T-cell (primary cell): ENCODE results near the gene SLC23A2. TPM values are rescaled to one million over a fixed set of nuclear protein-coding genes. Genes with fewer than 3 reads are reported as not detected.

Experiments used
- ATAC-seq, 4 experiments: fragments of 200-7000 bp in 3 of 4; fragments of 150-1000 bp in 1 of 4; cut with Tn5 transposase; replicated peaks in 1 of 4; 1 replicate in 3 of 4; 2 replicates in 1 of 4; pipeline ENCODE4 v1.10.0; 2021; ENCODE audit warnings: moderate library complexity in 3 of 4, mild to moderate bottlenecking in 2 of 4, moderate number of reproducible peaks in 1 of 4
- CTCF ChIA-PET, 2 donors: fragments of 300-600 bp; sonication (Branson Sonifier 250); formaldehyde crosslinking; loops; one replicate each; lab custom pipeline; 2022; ENCODE audit warnings: antibody characterized with exemption in 2 of 2; lab: Charles Lee
- POLR2A ChIA-PET, 2 donors: fragments of 300-600 bp; sonication (Branson Sonifier 250); formaldehyde crosslinking; loops; one replicate each; lab custom pipeline; 2022; ENCODE audit warnings: antibody characterized with exemption in 2 of 2; lab: Charles Lee
- DNase-seq, 35 experiments: peaks; one replicate each; pipeline versions ENCODE4 v3.0.0 to v3.0.0-alpha.2; 2013 to 2023
- H3K27ac ChIP-seq: one replicate; pipeline ENCODE4 v1.5.1; 2013; ENCODE audit warnings: low read length
- H3K27me3 ChIP-seq, 2 experiments: replicated peaks in 1 of 2; 1 replicate in 1 of 2; 2 replicates in 1 of 2; pipeline versions ENCODE4 v1.6.1 to v1.7.0; 2013; ENCODE audit warnings: low read length in 1 of 2, mixed read lengths in 1 of 2; ENCODE audit not compliant: control insufficient read depth in 2 of 2, insufficient read depth in 2 of 2; ENCODE audit errors: extremely low read depth in 1 of 2
- H3K36me3 ChIP-seq, 2 donors: 1 replicate in 1 of 2; 2 replicates in 1 of 2; pipeline versions ENCODE4 v1.6.1 to v1.7.0; 2013; ENCODE audit warnings: low read length in 1 of 2; ENCODE audit not compliant: control insufficient read depth in 2 of 2, insufficient read depth in 1 of 2; ENCODE audit errors: extremely low read depth in 1 of 2
- H3K4me1 ChIP-seq, 2 experiments: 1 replicate in 1 of 2; 2 replicates in 1 of 2; pipeline versions ENCODE4 v1.6.1 to v1.7.0; 2013; ENCODE audit warnings: low read length in 2 of 2, mixed read lengths in 1 of 2; ENCODE audit not compliant: insufficient read depth in 2 of 2, control insufficient read depth in 1 of 2; ENCODE audit errors: extremely low read depth in 1 of 2
- H3K4me3 ChIP-seq, 2 donors: 1 replicate in 1 of 2; 2 replicates in 1 of 2; pipeline versions ENCODE4 v1.5.1 to v1.7.0; 2013; ENCODE audit warnings: mild to moderate bottlenecking in 2 of 2, low read length in 1 of 2, moderate library complexity in 1 of 2; ENCODE audit not compliant: control insufficient read depth in 1 of 2; ENCODE audit errors: extremely low read depth in 1 of 2
- H3K9me3 ChIP-seq: 2 replicates; pipeline ENCODE4 v1.7.0; 2013
- H3K27ac Mint-ChIP-seq, 2 donors: one replicate each; pipeline ENCODE4 v1.8.0; 2020 to 2021; ENCODE audit warnings: mild to moderate bottlenecking in 2 of 2, mixed read lengths in 2 of 2
- H3K27me3 Mint-ChIP-seq, 2 donors: one replicate each; pipeline ENCODE4 v1.8.0; 2021 to 2022; ENCODE audit warnings: mixed read lengths in 2 of 2
- H3K36me3 Mint-ChIP-seq: one replicate; pipeline ENCODE4 v1.8.0; 2021; ENCODE audit warnings: mixed read lengths
- H3K4me1 Mint-ChIP-seq, 3 donors: one replicate each; pipeline ENCODE4 v1.8.0; 2020 to 2022; ENCODE audit warnings: mixed read lengths in 3 of 3, mild to moderate bottlenecking in 1 of 3
- H3K4me3 Mint-ChIP-seq, 3 donors: one replicate each; pipeline ENCODE4 v1.8.0; 2020 to 2022; ENCODE audit warnings: mild to moderate bottlenecking in 3 of 3, mixed read lengths in 3 of 3, moderate library complexity in 3 of 3
- H3K9me3 Mint-ChIP-seq, 3 donors: one replicate each; pipeline ENCODE4 v1.8.0; 2020 to 2022; ENCODE audit warnings: mixed read lengths in 3 of 3
- WGBS: methylation state at CpG from one replicate; pipeline ENCODE4 v1.1.5; 2013; ENCODE audit warnings: missing lambda C conversion rate; ENCODE audit not compliant: insufficient coverage; 5-methylcytosine and 5-hydroxymethylcytosine counted together
- total RNA-seq, 35 experiments: library from RNA in 6 of 35; stranded (reverse) in 6 of 35; fragments of 120-200 nt in 1 of 35; gene quantifications; one replicate each; pipeline versions ENCODE4 v1.2.1 to v1.2.4 and lab custom pipeline; 2013 to 2026

SLC23A2 gene
- 10 to 100 TPM; 17.7 to 22.9 (median 20.9) TPM for total RNA-seq
- 12.9 TPM for total RNA-seq (2013)
- 40.1 to 80.3 (median 51.8) reads per million in 29 experiments for total RNA-seq (lab: John Stamatoyannopoulos, UW)

DNA sequence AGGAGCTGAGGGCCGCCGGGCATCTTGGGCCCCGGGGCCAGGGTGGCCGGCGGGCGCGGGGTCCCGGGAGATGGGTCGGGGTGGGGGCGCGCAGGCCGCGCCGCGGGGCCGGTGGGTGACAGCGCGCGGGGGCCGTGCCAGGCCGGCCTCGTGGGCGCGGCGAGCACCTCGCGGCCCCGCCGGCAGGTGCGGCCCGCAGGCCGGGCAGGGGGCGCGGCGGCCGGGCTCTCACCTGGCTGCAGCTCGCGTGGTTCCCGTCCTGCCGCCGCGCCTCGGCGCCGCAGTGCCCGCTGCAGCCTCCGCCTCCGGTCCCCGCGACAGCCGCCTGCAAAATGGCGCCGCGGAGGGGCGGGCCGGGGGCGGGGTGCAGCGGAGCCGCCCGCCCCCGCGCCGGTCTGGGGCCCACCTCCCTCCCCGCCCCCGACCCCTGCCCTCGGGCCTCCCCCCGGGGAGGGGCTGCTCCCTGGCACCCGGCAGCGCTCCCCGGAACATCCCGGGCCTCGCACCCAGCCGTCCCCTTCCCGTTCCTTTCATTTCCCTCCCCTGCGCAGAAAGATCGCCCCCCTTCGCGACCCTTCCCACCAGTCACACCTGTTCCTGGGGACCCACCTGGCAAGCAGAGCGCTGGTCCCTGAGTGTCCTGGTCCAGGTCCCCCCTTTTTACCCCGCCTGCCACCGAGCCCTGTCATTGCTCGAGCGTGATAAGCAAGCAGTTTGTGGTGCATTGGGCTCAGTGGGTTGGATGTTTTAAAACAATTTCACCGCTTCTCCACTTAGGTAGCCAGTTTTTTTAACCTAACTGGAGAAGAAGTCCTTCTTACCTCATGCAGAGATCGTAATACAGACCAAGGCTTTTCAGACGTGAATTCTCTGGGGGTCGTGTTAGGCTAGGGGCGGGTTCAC is at the start of gene SLC23A2:
TSS of gene SLC23A2 (minus strand) at position 337 of the 903 bp plus-strand sequence. CDS start 68,948 bp downstream, outside the sequence.
- Mint-ChIP-seq H3K27me3 (no peaks in the 10 kb centered on the region), H3K4me1 (peaks cover 36 to 47% (median 39%) of the 10 kb centered on the region in 3 donors), H3K9me3 (no peaks in the 10 kb centered on the region), H3K36me3 (no peaks in the 10 kb centered on the region), H3K4me3 (peak within 1 kb of the TSS; percentile 93 to 96 (median 94)), H3K27ac (peak within 1 kb of the TSS; percentile 83 to 84)
- H3K36me3 ChIP-seq, result no peaks in the 10 kb centered on the region
- 2% methylated on average over 79 of the region's 88 CpGs for WGBS
- ATAC-seq (peak; percentile 88 to 93 (median 92)), DNase-seq (peak; percentile 14 to 79 (median 52))
- H3K4me3 ChIP-seq, result peak within 1 kb of the TSS; percentile 65 to 88
- CTCF ChIA-PET, result no interaction called here
- no peaks in the 10 kb centered on the region for H3K9me3 ChIP-seq
- POLR2A ChIA-PET, result interaction anchor here in 1 of 2 donors (0.5 kb wide), 1 partner anchor 29 kb away, joined by 7 read pairs; no protein-coding TSS in a partner anchor
- peaks cover 8 to 27% of the 10 kb centered on the region in 2 experiments for H3K4me1 ChIP-seq
- H3K27me3 ChIP-seq, result no peaks in the 10 kb centered on the region
- peak within 1 kb of the TSS; percentile 25 for H3K27ac ChIP-seq

DNA sequence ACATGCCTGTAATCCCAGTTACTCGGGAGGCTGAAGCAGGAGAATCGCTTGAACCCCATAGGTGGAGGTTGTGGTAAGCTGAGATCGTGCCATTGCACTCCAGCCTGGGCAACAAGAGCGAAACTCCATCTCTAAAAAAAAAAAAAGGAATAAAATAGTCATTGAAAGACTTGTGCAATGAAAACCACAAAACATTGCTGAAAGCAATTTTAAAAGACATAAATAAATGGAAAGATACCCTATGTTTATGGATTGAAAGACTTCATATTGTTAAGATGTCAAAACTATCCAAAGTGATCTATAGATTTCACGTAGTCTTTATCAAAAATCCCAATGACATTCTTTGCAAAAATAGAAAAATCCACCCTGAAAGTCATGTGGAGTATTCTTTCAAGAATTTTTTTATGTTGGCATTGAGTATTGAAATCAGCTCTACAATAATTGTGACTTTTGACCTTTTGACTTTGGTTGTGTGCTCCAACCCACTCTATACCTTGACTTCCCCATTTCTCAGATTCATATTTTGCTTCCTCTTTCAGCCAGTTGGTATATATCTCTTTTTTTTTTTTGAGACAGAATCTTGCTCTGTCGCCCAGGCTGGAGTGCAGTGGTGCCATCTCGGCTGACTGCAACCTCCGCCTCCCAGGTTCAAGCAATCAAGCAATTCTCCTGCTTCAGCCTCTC is 45.5 kb upstream of the SLC23A2 start:
- ChIA-PET POLR2A (no interaction called here), CTCF (no interaction called here)
- Mint-ChIP-seq H3K4me1 (no peaks in the 10 kb centered on the region), H3K27me3 (peaks cover 0 to 4% of the 10 kb centered on the region in 2 donors), H3K9me3 (no peaks in the 10 kb centered on the region), H3K36me3 (no peaks in the 10 kb centered on the region), H3K4me3 (no peak overlapping the region), H3K27ac (no peak overlapping the region)
- DNase-seq, result no peak
- Histone ChIP-seq H3K9me3 (no peaks in the 10 kb centered on the region), H3K27me3 (peaks cover 0 to 12% of the 10 kb centered on the region in 2 experiments), H3K4me3 (no peak overlapping the region), H3K27ac (no peak overlapping the region), H3K36me3 (no peaks in the 10 kb centered on the region), H3K4me1 (no peaks in the 10 kb centered on the region)
- 65% methylated on average over 3 of the region's 8 CpGs for WGBS
- no peak for ATAC-seq

DNA sequence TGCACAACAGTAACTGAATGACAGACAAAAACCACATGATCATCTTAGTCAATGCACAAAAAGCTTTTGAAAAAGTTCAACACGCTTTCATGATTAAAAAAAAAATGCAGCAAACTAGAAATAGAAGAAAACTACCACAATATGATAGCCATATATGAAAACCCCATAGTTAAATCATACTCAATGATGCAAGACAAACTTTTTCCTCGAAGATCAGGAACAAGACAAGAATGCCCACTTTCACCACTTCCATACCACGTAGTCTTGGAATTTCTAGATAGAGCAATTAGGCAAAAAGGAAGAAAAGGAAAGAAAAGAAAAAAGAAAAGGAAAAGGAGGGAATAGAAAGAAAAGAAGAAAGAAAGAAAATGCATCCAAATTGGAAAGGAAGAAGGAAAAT is 44.6 kb upstream of the SLC23A2 start:
- Mint-ChIP-seq H3K4me3 (no peak overlapping the region), H3K27ac (no peak overlapping the region), H3K4me1 (no peaks in the 10 kb centered on the region), H3K27me3 (peaks cover 0 to 4% of the 10 kb centered on the region in 2 donors), H3K36me3 (no peaks in the 10 kb centered on the region), H3K9me3 (no peaks in the 10 kb centered on the region)
- H3K27ac ChIP-seq, result no peak overlapping the region
- ChIA-PET CTCF (no interaction called here), POLR2A (no interaction called here)
- H3K9me3 ChIP-seq, result no peaks in the 10 kb centered on the region
- H3K4me1 ChIP-seq, result no peaks in the 10 kb centered on the region
- ATAC-seq (no peak), DNase-seq (no peak)
- no peaks in the 10 kb centered on the region for H3K36me3 ChIP-seq
- H3K4me3 ChIP-seq, result no peak overlapping the region
- WGBS, result 60% methylated on average over 1 of the region's 3 CpGs
- peaks cover 0 to 12% of the 10 kb centered on the region in 2 experiments for H3K27me3 ChIP-seq

DNA sequence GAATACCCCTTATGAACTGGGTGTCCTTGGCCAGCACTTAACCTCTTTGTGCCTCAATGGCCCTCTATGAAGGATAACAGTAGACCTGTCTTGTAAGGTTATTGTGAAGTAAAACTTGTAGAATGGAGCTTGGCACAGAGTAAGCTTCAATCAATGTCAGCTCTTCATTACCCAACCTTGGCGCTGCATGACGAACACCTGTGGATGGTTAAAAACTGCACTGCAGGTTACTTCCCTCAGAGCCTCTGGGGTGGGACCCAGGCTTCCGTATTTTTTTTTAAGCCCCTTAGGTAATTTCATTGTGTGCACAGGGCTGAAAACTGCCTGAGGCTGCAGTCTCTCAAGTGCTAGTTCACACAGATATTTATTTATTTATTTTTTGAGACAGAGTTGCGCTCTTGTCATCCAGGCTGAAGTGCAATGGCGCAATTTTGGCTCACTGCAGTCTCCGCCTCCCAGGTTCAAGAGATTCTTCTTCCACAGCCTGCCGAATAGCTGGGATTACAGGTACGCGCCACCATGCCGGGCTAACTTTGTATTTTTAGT is 42.8 kb upstream of the SLC23A2 start:
- DNase-seq (no peak), ATAC-seq (no peak)
- Histone ChIP-seq H3K4me3 (no peak overlapping the region), H3K27me3 (peaks cover 0 to 12% of the 10 kb centered on the region in 2 experiments), H3K4me1 (peaks cover 0 to 10% of the 10 kb centered on the region in 2 experiments), H3K9me3 (no peaks in the 10 kb centered on the region), H3K36me3 (no peaks in the 10 kb centered on the region), H3K27ac (no peak overlapping the region)
- Mint-ChIP-seq H3K27me3 (peaks cover 0 to 4% of the 10 kb centered on the region in 2 donors), H3K4me3 (no peak overlapping the region), H3K9me3 (no peaks in the 10 kb centered on the region), H3K4me1 (peaks cover 4 to 7% (median 6%) of the 10 kb centered on the region in 3 donors), H3K36me3 (no peaks in the 10 kb centered on the region), H3K27ac (no peak overlapping the region)
- CTCF ChIA-PET, result interaction anchor here in 1 of 2 donors (0.6 kb wide), 1 partner anchor 16 kb away, joined by 10 read pairs; no protein-coding TSS in a partner anchor
- 97% methylated on average over 7 of the region's 10 CpGs for WGBS
- POLR2A ChIA-PET, result no interaction called here

DNA sequence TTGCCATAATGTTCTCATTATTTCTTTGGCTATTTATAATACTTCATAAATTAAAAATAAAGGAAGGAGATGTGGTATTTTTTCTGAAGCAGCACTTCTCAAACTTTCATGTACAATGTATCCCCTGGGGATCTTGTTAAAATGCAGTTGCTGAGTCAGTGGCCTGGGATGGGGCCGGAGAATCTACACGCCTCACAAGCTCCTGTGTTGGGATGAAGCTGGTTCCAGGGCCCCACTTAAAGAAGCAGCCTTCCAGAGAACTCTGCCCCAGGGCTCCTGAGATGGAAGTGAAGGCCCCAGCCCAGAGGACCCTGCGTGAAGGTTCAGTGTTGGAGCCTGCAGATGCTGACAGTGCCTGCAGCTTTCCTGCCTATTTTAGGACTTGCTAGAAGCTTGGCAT is 40.1 kb upstream of the SLC23A2 start:
- no peak overlapping the region for H3K27ac ChIP-seq
- Mint-ChIP-seq H3K4me3 (no peak overlapping the region), H3K9me3 (no peaks in the 10 kb centered on the region), H3K27ac (no peak overlapping the region), H3K36me3 (no peaks in the 10 kb centered on the region), H3K4me1 (peaks cover 6 to 9% (median 9%) of the 10 kb centered on the region in 3 donors), H3K27me3 (peaks cover 0 to 4% of the 10 kb centered on the region in 2 donors)
- CTCF ChIA-PET, result no interaction called here
- DNase-seq (no peak), ATAC-seq (no peak)
- no peaks in the 10 kb centered on the region for H3K36me3 ChIP-seq
- POLR2A ChIA-PET, result interaction anchor here in 1 of 2 donors (0.7 kb wide), 1 partner anchor 86 kb away, joined by 5 read pairs; no protein-coding TSS in a partner anchor
- H3K27me3 ChIP-seq, result peaks cover 0 to 9% of the 10 kb centered on the region in 2 experiments
- no peaks in the 10 kb centered on the region for H3K9me3 ChIP-seq
- WGBS, result 90% methylated on average over 3 of the region's 3 CpGs
- no peak overlapping the region for H3K4me3 ChIP-seq
- peaks cover 0 to 18% of the 10 kb centered on the region in 2 experiments for H3K4me1 ChIP-seq

DNA sequence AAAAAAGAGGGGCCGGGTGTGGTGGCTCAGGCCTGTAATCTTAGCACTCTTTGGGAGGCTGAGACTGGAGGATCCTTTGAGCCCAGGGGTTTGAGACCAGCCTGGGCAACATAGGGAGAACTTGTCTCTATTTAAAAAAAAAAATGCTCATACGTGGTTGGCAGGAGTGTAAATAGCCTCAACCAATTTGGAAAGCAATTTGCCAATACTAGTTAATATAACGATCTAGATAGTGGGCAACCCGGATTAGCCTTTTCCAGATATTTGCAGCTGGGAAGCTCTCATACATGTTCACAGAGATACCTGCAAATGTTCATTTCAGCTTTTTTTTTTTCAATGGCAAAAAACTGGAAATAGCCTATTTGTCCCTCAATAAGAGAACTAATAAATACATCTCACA is 39.0 kb upstream of the SLC23A2 start:
- Mint-ChIP-seq H3K4me1 (peaks cover 6 to 9% (median 9%) of the 10 kb centered on the region in 3 donors), H3K36me3 (no peaks in the 10 kb centered on the region), H3K27me3 (peaks cover 0 to 4% of the 10 kb centered on the region in 2 donors), H3K9me3 (no peaks in the 10 kb centered on the region), H3K27ac (no peak overlapping the region), H3K4me3 (no peak overlapping the region)
- POLR2A ChIA-PET, result no interaction called here
- DNase-seq (no peak), ATAC-seq (no peak)
- H3K4me3 ChIP-seq, result no peak overlapping the region
- CTCF ChIA-PET, result no interaction called here
- 94% methylated on average over 2 of the region's 4 CpGs for WGBS
- H3K27me3 ChIP-seq, result peaks cover 0 to 9% of the 10 kb centered on the region in 2 experiments
- peaks cover 0 to 18% of the 10 kb centered on the region in 2 experiments for H3K4me1 ChIP-seq
- no peak overlapping the region for H3K27ac ChIP-seq
- no peaks in the 10 kb centered on the region for H3K9me3 ChIP-seq
- H3K36me3 ChIP-seq, result no peaks in the 10 kb centered on the region
